ENCODE data around the gene TNPO3.

GRCh38 chr7:129078455-129078854 is 23.5 kb upstream of the TNPO3 start:
- TF ChIP-seq CTCF (IDR thresholded peaks at IDR 0.05; ENCODE audit: insufficient read depth, low read length, poor library complexity, severe bottlenecking), result no peak
- TF ChIP-seq EZH2phosphoT487 (conservative IDR thresholded peaks at IDR 0.05; ENCODE audit: low read length), result no peak
